DND-41 (cell line): ENCODE results near the gene TAL1.

ENCODE experiments used
- EZH2 ChIP-seq: IDR thresholded peaks from 3 replicates; pipeline ENCODE4 v1.6.1; 2012; ENCODE audit warnings: borderline replicate concordance, low read depth, mild to moderate bottlenecking, moderate library complexity, low read length, inconsistent platforms; ENCODE audit not compliant: severe bottlenecking
- TF ChIP-seq, protein P1 (sequence below): IDR thresholded peaks from 2 replicates; pipeline ENCODE4 v1.5.1; 2012; ENCODE audit warnings: borderline replicate concordance, low read length, moderate library complexity, mild to moderate bottlenecking; ENCODE audit not compliant: poor library complexity, severe bottlenecking; ENCODE audit errors: extremely low read depth

DNA sequence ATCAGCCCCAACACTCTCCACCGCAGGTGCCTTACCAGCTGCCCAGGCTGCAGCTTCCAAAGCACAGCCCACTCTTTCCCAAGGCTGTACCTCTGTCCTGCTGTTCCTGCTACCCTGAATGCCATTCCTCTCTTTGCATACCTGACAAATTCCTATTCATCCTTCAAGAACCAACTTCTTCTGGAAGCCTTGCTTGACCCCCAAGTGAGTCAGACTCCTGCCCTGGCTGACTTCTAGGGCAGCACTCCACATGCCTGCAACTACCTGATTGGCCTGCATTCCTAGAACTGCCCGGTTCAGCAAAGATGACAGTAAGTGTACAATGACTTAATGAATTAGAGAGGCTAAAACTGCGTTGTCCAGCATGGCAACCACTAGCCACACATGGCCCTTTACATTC lies 21.4 kb downstream of the TAL1 start:
- no peak for TF ChIP-seq EZH2
- TF ChIP-seq, protein P1, sequence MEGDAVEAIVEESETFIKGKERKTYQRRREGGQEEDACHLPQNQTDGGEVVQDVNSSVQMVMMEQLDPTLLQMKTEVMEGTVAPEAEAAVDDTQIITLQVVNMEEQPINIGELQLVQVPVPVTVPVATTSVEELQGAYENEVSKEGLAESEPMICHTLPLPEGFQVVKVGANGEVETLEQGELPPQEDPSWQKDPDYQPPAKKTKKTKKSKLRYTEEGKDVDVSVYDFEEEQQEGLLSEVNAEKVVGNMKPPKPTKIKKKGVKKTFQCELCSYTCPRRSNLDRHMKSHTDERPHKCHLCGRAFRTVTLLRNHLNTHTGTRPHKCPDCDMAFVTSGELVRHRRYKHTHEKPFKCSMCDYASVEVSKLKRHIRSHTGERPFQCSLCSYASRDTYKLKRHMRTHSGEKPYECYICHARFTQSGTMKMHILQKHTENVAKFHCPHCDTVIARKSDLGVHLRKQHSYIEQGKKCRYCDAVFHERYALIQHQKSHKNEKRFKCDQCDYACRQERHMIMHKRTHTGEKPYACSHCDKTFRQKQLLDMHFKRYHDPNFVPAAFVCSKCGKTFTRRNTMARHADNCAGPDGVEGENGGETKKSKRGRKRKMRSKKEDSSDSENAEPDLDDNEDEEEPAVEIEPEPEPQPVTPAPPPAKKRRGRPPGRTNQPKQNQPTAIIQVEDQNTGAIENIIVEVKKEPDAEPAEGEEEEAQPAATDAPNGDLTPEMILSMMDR: no peak
